Tibial nerve (tissue), 4 donors: ENCODE measurements around the gene GRIA1. TPM values are rescaled to one million over a fixed set of nuclear protein-coding genes. Genes with fewer than 3 reads are reported as not detected.

ENCODE experiments used
- DNase-seq, 2 donors: peaks; one replicate each; pipeline ENCODE4 v3.0.0-alpha.2; 2019; ENCODE audit warnings: low spot score in 2 of 2
- H3K27ac ChIP-seq, 4 donors: fragments of 200-600 bp; sonication (generic) in 3 of 4; one replicate each; pipeline ENCODE4 v1.5.1; 2017 to 2019; ENCODE audit warnings: mild to moderate bottlenecking in 1 of 4
- H3K27me3 ChIP-seq, 2 donors: fragments of 200-600 bp; sonication (generic) in 1 of 2; one replicate each; pipeline versions ENCODE4 v1.5.1 to v1.6.0; 2017 to 2019
- H3K36me3 ChIP-seq, 3 donors: fragments of 200-600 bp; sonication (generic); one replicate each; pipeline ENCODE4 v1.5.1; 2018 to 2019
- H3K4me1 ChIP-seq, 4 donors: fragments of 200-600 bp; sonication (generic) in 3 of 4; one replicate each; pipeline ENCODE4 v1.5.1; 2017 to 2019
- H3K4me3 ChIP-seq, 4 donors: fragments of 200-600 bp; sonication (generic) in 3 of 4; one replicate each; pipeline ENCODE4 v1.5.1; 2017 to 2019; ENCODE audit warnings: mild to moderate bottlenecking in 1 of 4, moderate library complexity in 1 of 4
- H3K9me3 ChIP-seq, 4 donors: fragments of 200-600 bp; sonication (generic) in 3 of 4; one replicate each; pipeline ENCODE4 v1.5.1; 2017 to 2019
- CTCF ChIP-seq, 5 experiments: fragments of 200-600 bp in 3 of 5; fragments of 450-650 bp in 2 of 5; sonication (generic) in 3 of 5; IDR thresholded peaks; one replicate each; pipeline ENCODE4 v1.5.1; 2016 to 2019; ENCODE audit warnings: antibody characterized with exemption in 5 of 5, mild to moderate bottlenecking in 3 of 5, moderate library complexity in 2 of 5
- EP300 ChIP-seq, 2 donors: sonication (generic); formaldehyde crosslinking; IDR thresholded peaks; one replicate each; pipeline ENCODE4 v1.6.1; 2017; ENCODE audit warnings: antibody characterized with exemption in 2 of 2, mild to moderate bottlenecking in 1 of 2
- POLR2A ChIP-seq, 2 donors: fragments of 450-650 bp; IDR thresholded peaks; one replicate each; pipeline ENCODE4 v1.6.1; 2017; ENCODE audit warnings: antibody characterized with exemption in 2 of 2, mild to moderate bottlenecking in 2 of 2, moderate library complexity in 2 of 2
- WGBS, 2 donors: methylation state at CpG; one replicate each; pipeline ENCODE4 v1.1.5; 2018; 5-methylcytosine and 5-hydroxymethylcytosine counted together
- total RNA-seq, 4 donors: library from RNA; depleted of rRNA; stranded (reverse); fragments of >200 nt; gene quantifications; one replicate each; pipeline ENCODE4 v1.1.0, GENCODE V29; 2016

The GRIA1 gene
- total RNA-seq, 4 donors from 2014 or later = 1.2 to 2.1 (median 1.5) TPM

GRCh38 chr5:153674356-153674755, 183.9 kb downstream of the GRIA1 start:
- no peak overlapping the region for H3K27ac ChIP-seq
- no peak overlapping the region for H3K4me3 ChIP-seq
- H3K36me3 ChIP-seq = no peaks in the 10 kb centered on the region
- no peaks in the 10 kb centered on the region for H3K9me3 ChIP-seq
- TF ChIP-seq EP300 (IDR thresholded peaks at IDR 0.05) (no peak), POLR2A (IDR thresholded peaks at IDR 0.05) (no peak), CTCF (IDR thresholded peaks at IDR 0.05) (no peak)
- no peaks in the 10 kb centered on the region for H3K27me3 ChIP-seq
- 91 to 94% methylated on average over 4 of the region's 4 CpGs for WGBS, 2 donors
- no peaks in the 10 kb centered on the region for H3K4me1 ChIP-seq
- no peak for DNase-seq

GRCh38 chr5:153676406-153676805, 185.9 kb downstream of the GRIA1 start:
- Histone ChIP-seq H3K9me3 (no peaks in the 10 kb centered on the region), H3K4me1 (no peaks in the 10 kb centered on the region), H3K36me3 (no peaks in the 10 kb centered on the region), H3K4me3 (no peak overlapping the region), H3K27ac (no peak overlapping the region), H3K27me3 (no peaks in the 10 kb centered on the region)
- WGBS, 2 donors = 34 to 40% methylated on average over 3 of the region's 3 CpGs
- DNase-seq = no peak
- TF ChIP-seq EP300 (IDR thresholded peaks at IDR 0.05) (no peak), POLR2A (IDR thresholded peaks at IDR 0.05) (no peak), CTCF (IDR thresholded peaks at IDR 0.05) (no peak)

- no peak for DNase-seq
- H3K27ac ChIP-seq = no peak overlapping the region
- H3K4me1 ChIP-seq = no peaks in the 10 kb centered on the region
- H3K27me3 ChIP-seq = no peaks in the 10 kb centered on the region
- no peak overlapping the region for H3K4me3 ChIP-seq
- TF ChIP-seq CTCF (IDR thresholded peaks at IDR 0.05) = no peak
- no peaks in the 10 kb centered on the region for H3K36me3 ChIP-seq
- WGBS, 2 donors = 79 to 83% methylated on average over 7 of the region's 7 CpGs
- H3K9me3 ChIP-seq = no peaks in the 10 kb centered on the region
These were observed 186.4 kb downstream of the GRIA1 start for GRCh38 chr5:153676821-153677220.

GRCh38 chr5:153678617-153679329, 188.3 kb downstream of the GRIA1 start:
- Histone ChIP-seq H3K4me1 (no peaks in the 10 kb centered on the region), H3K9me3 (no peaks in the 10 kb centered on the region), H3K27ac (no peak overlapping the region), H3K4me3 (no peak overlapping the region), H3K27me3 (no peaks in the 10 kb centered on the region), H3K36me3 (no peaks in the 10 kb centered on the region)
- no peak for DNase-seq
- TF ChIP-seq EP300 (IDR thresholded peaks at IDR 0.05) (no peak), CTCF (IDR thresholded peaks at IDR 0.05) (no peak)
- WGBS, 2 donors = 64 to 65% methylated on average over 4 of the region's 4 CpGs

- Histone ChIP-seq H3K4me1 (no peaks in the 10 kb centered on the region), H3K27ac (no peak overlapping the region), H3K4me3 (no peak overlapping the region), H3K9me3 (no peaks in the 10 kb centered on the region), H3K27me3 (no peaks in the 10 kb centered on the region), H3K36me3 (no peaks in the 10 kb centered on the region)
- TF ChIP-seq POLR2A (IDR thresholded peaks at IDR 0.05) (no peak), CTCF (IDR thresholded peaks at IDR 0.05) (no peak), EP300 (IDR thresholded peaks at IDR 0.05) (no peak)
- no peak for DNase-seq
- WGBS, 2 donors = 83 to 84% methylated on average over 3 of the region's 3 CpGs
These were observed 199.8 kb downstream of the GRIA1 start for GRCh38 chr5:153690236-153690635.
